Activated naive CD4-positive, alpha-beta T cell treated with anti-CD3 and anti-CD28 coated beads for 36 hours (primary cell): ENCODE data around the gene MAP3K3. TPM values are rescaled to one million over a fixed set of nuclear protein-coding genes. Genes with fewer than 3 reads are reported as not detected.

Experiments
- CTCF ChIA-PET: fragments of 350-600 bp; sonication (Branson Sonifier 250); formaldehyde crosslinking; loops from one replicate; lab custom pipeline; 2021; ENCODE audit warnings: antibody characterized with exemption; lab: Charles Lee
- DNase-seq: peaks from one replicate; pipeline ENCODE4 v3.0.0-alpha.2; 2020
- H3K27ac Mint-ChIP-seq: one replicate; pipeline ENCODE4 v1.8.0; 2021; ENCODE audit warnings: mild to moderate bottlenecking, mixed read lengths
- H3K27me3 Mint-ChIP-seq: one replicate; pipeline ENCODE4 v1.8.0; 2021; ENCODE audit warnings: low read depth, mixed read lengths
- H3K36me3 Mint-ChIP-seq: one replicate; pipeline ENCODE4 v1.8.0; 2021; ENCODE audit warnings: low read depth, mixed read lengths
- H3K4me1 Mint-ChIP-seq: one replicate; pipeline ENCODE4 v1.8.0; 2021; ENCODE audit warnings: low read depth, mixed read lengths
- H3K4me3 Mint-ChIP-seq: one replicate; pipeline ENCODE4 v1.8.0; 2021; ENCODE audit warnings: mild to moderate bottlenecking, moderate library complexity, mixed read lengths
- H3K9me3 Mint-ChIP-seq: one replicate; pipeline ENCODE4 v1.8.0; 2021; ENCODE audit warnings: mixed read lengths
- intact Hi-C: fragments of 100-400 bp; cut with micrococcal nuclease; formaldehyde crosslinking; loops from one replicate; pipeline ENCODE4 v1.15.1; 2023
- total RNA-seq, 2 experiments: library from RNA; stranded (reverse); gene quantifications; one replicate each; pipeline ENCODE4 v1.2.3, GENCODE V29; 2021

Gene MAP3K3
- total RNA-seq, 2 experiments from 2014 or later, result 28.8 to 29.6 TPM

DNA sequence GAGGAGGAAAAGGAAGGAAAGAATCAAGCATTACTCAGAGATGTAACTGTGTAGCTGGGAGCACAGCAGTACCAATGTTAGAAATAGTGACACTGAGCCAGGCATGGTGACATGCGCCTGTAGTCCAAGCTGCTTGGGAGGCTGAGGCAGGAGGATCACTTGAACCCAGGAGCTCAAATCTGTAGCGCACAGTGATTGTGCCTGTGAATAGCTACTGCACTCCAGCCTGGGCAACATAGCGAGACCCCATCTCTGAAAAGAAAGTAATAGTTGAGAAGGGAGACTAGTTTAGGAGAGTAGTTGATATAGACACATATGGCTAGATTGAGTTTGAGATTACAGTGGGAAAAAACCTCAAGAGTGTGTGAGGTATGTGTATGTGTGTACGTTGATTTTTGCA, 17.8 kb downstream of the MAP3K3 start:
- H3K9me3 Mint-ChIP-seq, result no peaks in the 10 kb centered on the region
- intact Hi-C loops, result no loop called here
- H3K4me3 Mint-ChIP-seq, result no peak overlapping the region
- H3K4me1 Mint-ChIP-seq, result peaks cover 16% of the 10 kb centered on the region
- H3K27ac Mint-ChIP-seq, result no peak overlapping the region
- H3K36me3 Mint-ChIP-seq, result peaks cover 7% of the 10 kb centered on the region
- CTCF ChIA-PET, result interaction anchor here (0.6 to 1.2 kb wide), 3 partner anchors 13 to 215 kb away, joined by 3 to 5 read pairs (median 4); no protein-coding TSS in a partner anchor
- no peak for DNase-seq
- no peaks in the 10 kb centered on the region for H3K27me3 Mint-ChIP-seq

GRCh38 chr17:63641692-63642448, 19.7 kb downstream of the MAP3K3 start:
- Mint-ChIP-seq H3K9me3 (no peaks in the 10 kb centered on the region), H3K27me3 (no peaks in the 10 kb centered on the region), H3K27ac (no peak overlapping the region), H3K36me3 (peaks cover 6% of the 10 kb centered on the region), H3K4me1 (peaks cover 22% of the 10 kb centered on the region), H3K4me3 (no peak overlapping the region)
- no peak for DNase-seq
- CTCF ChIA-PET, result interaction anchor here (0.6 to 0.9 kb wide), 2 partner anchors 9 to 1010 kb away, joined by 4 to 6 read pairs; no protein-coding TSS in a partner anchor
- intact Hi-C loops, result no loop called here

DNA sequence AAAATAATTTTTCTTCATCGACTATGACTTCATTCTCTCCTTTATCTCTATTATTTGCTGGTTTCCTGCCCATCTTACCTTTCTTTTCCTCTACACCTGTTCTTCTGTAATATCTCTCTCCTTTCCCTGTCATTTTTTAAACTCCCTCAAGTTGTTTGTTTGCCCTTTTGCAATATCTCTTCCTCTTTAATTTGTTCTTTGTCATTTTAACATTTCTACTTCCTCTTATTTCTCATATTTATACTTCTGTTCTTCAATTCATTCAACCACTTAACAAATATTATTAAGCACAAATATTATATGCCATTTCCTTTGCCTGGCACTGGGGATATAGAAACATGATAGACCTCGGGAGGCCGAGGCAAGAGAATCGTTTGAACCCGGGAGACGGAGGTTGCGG, 22.6 kb downstream of the MAP3K3 start:
- Mint-ChIP-seq H3K4me1 (peaks cover 13% of the 10 kb centered on the region), H3K4me3 (no peak overlapping the region), H3K36me3 (peaks cover 13% of the 10 kb centered on the region), H3K27ac (no peak overlapping the region), H3K9me3 (no peaks in the 10 kb centered on the region), H3K27me3 (no peaks in the 10 kb centered on the region)
- CTCF ChIA-PET, result interaction anchor here (0.6 kb wide), 1 partner anchor 17 kb away, joined by 3 read pairs; no protein-coding TSS in a partner anchor
- DNase-seq, result no peak
- intact Hi-C loops, result no loop called here

DNA sequence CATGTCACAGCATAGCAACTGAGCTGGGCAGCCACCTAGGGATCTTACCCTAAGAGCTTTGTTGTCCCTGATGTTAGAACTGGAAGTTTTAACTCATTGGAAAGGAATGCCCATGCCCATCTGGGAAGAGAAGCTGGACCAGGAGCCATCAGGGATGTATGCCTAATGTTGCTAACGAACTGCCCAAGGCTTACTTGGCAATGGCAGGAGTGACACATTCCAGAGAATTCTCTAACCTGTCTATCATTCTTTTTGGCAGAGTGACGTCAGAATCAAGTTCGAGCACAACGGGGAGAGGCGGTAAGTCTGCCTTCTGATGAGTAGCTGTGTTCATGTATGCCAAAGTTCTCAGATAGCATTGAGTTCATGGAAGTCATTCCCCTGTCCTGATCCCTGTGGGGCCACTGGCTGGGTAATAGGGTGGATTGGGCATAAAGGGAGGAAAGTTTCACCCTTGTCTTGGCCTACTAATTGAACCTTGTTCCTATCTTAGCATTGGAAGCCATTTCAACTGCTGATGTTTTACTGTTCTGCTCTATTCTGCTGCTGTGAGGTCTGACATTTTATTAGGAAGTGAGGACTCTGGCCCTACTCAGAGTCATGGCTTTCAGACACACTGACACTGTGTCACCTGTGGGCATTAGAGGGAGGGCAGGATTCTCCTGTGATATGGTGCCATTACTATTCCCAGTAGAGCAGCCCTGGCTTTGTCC, 23.7 kb downstream of the MAP3K3 start:
- Mint-ChIP-seq H3K27me3 (no peaks in the 10 kb centered on the region), H3K4me1 (peaks cover 12% of the 10 kb centered on the region), H3K4me3 (no peak overlapping the region), H3K27ac (peak overlapping the region; percentile 20), H3K9me3 (no peaks in the 10 kb centered on the region), H3K36me3 (peaks cover 14% of the 10 kb centered on the region)
- intact Hi-C loops, result no loop called here
- CTCF ChIA-PET, result interaction anchor here (0.6 to 1.0 kb wide), 2 partner anchors 51 to 221 kb away, joined by 3 read pairs; no protein-coding TSS in a partner anchor
- no peak for DNase-seq

- Mint-ChIP-seq H3K4me1 (peaks cover 12% of the 10 kb centered on the region), H3K36me3 (peaks cover 15% of the 10 kb centered on the region), H3K9me3 (no peaks in the 10 kb centered on the region), H3K27me3 (no peaks in the 10 kb centered on the region), H3K4me3 (no peak overlapping the region), H3K27ac (peak overlapping the region; percentile 20)
- CTCF ChIA-PET, result interaction anchor here (0.6 to 1.0 kb wide), 2 partner anchors 50 to 221 kb away, joined by 3 read pairs; no protein-coding TSS in a partner anchor
- DNase-seq, result no peak
- intact Hi-C loops, result no loop called here
Observed at GRCh38 chr17:63646488-63646806, 24.2 kb downstream of the MAP3K3 start.

GRCh38 chr17:63647065-63647725, 25.0 kb downstream of the MAP3K3 start:
- H3K27me3 Mint-ChIP-seq, result no peaks in the 10 kb centered on the region
- peaks cover 12% of the 10 kb centered on the region for H3K4me1 Mint-ChIP-seq

DNA sequence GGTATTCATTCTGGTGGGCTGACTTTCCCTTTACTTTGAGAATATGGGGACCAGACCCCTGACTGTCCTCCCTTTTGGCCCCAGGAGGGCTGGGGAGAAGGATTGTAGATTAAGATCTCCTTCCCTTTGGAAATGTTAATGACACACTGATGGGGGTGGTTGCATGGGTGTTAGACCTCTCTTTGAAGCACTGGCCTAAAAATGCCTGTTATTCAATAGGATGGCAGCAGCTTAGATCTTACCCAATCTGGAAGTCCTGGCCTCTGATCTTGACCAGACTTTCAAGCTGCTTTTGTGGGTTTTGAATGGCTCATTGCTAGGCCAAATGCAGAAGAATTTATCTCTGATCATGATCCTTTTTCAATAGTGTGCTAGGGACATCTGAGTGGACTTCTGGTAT, 25.7 kb downstream of the MAP3K3 start:
- H3K9me3 Mint-ChIP-seq, result no peaks in the 10 kb centered on the region
- H3K27ac Mint-ChIP-seq, result no peak overlapping the region
- intact Hi-C loops, result no loop called here
- no peak overlapping the region for H3K4me3 Mint-ChIP-seq
- no peaks in the 10 kb centered on the region for H3K27me3 Mint-ChIP-seq
- peaks cover 19% of the 10 kb centered on the region for H3K36me3 Mint-ChIP-seq
- peaks cover 12% of the 10 kb centered on the region for H3K4me1 Mint-ChIP-seq
- no peak for DNase-seq
- CTCF ChIA-PET, result interaction anchor here (0.6 kb wide), 1 partner anchor 658 kb away, joined by 3 read pairs; no protein-coding TSS in a partner anchor

More at GRCh38 chr17:63647065-63647725, 25.0 kb downstream of the MAP3K3 start:
- Mint-ChIP-seq H3K9me3 (no peaks in the 10 kb centered on the region), H3K4me3 (no peak overlapping the region), H3K27ac (no peak overlapping the region), H3K36me3 (peaks cover 16% of the 10 kb centered on the region)
- DNase-seq, result no peak
- intact Hi-C loops, result no loop called here
- CTCF ChIA-PET, result no interaction called here

GRCh38 chr17:63649813-63650212, 27.6 kb downstream of the MAP3K3 start:
- Mint-ChIP-seq H3K4me3 (no peak overlapping the region), H3K36me3 (peaks cover 22% of the 10 kb centered on the region), H3K27me3 (no peaks in the 10 kb centered on the region), H3K9me3 (no peaks in the 10 kb centered on the region), H3K27ac (no peak overlapping the region), H3K4me1 (peaks cover 12% of the 10 kb centered on the region)
- CTCF ChIA-PET, result interaction anchor here (0.7 kb wide), 1 partner anchor 212 kb away, joined by 3 read pairs; no protein-coding TSS in a partner anchor
- intact Hi-C loops, result no loop called here
- DNase-seq, result no peak

GRCh38 chr17:63652106-63652505, 29.9 kb downstream of the MAP3K3 start:
- H3K27ac Mint-ChIP-seq, result no peak overlapping the region
- H3K27me3 Mint-ChIP-seq, result no peaks in the 10 kb centered on the region
- CTCF ChIA-PET, result interaction anchor here (0.5 kb wide), 1 partner anchor 103 kb away, joined by 6 read pairs; no protein-coding TSS in a partner anchor
- peaks cover 17% of the 10 kb centered on the region for H3K36me3 Mint-ChIP-seq
- no peak overlapping the region for H3K4me3 Mint-ChIP-seq
- intact Hi-C loops, result no loop called here
- DNase-seq, result no peak
- H3K9me3 Mint-ChIP-seq, result no peaks in the 10 kb centered on the region
- H3K4me1 Mint-ChIP-seq, result peaks cover 5% of the 10 kb centered on the region

- no peaks in the 10 kb centered on the region for H3K9me3 Mint-ChIP-seq
- no peaks in the 10 kb centered on the region for H3K27me3 Mint-ChIP-seq
- H3K27ac Mint-ChIP-seq, result no peak overlapping the region
- intact Hi-C loops, result no loop called here
- no peak overlapping the region for H3K4me3 Mint-ChIP-seq
- peaks cover 13% of the 10 kb centered on the region for H3K36me3 Mint-ChIP-seq
- DNase-seq, result no peak
- CTCF ChIA-PET, result no interaction called here
- peaks cover 5% of the 10 kb centered on the region for H3K4me1 Mint-ChIP-seq
Observed at GRCh38 chr17:63653050-63653449, 30.8 kb downstream of the MAP3K3 start.

- Mint-ChIP-seq H3K9me3 (no peaks in the 10 kb centered on the region), H3K4me1 (peaks cover 2% of the 10 kb centered on the region), H3K27me3 (no peaks in the 10 kb centered on the region), H3K36me3 (peaks cover 8% of the 10 kb centered on the region), H3K4me3 (no peak overlapping the region), H3K27ac (no peak overlapping the region)
- CTCF ChIA-PET, result interaction anchor here (0.5 to 1.3 kb wide), 3 partner anchors 11 to 916 kb away, joined by 3 to 6 read pairs (median 4); no protein-coding TSS in a partner anchor
- intact Hi-C loops, result no loop called here
- DNase-seq, result no peak
Observed at GRCh38 chr17:63657786-63658185, 35.6 kb downstream of the MAP3K3 start.

- intact Hi-C loops, result no loop called here
- Mint-ChIP-seq H3K36me3 (peaks cover 8% of the 10 kb centered on the region), H3K9me3 (no peaks in the 10 kb centered on the region), H3K27ac (no peak overlapping the region), H3K4me1 (peaks cover 2% of the 10 kb centered on the region), H3K27me3 (no peaks in the 10 kb centered on the region), H3K4me3 (no peak overlapping the region)
- no peak for DNase-seq
- CTCF ChIA-PET, result interaction anchor here (1.3 kb wide), 1 partner anchor 10 kb away, joined by 6 read pairs; no protein-coding TSS in a partner anchor
Observed at GRCh38 chr17:63658366-63658765, 36.1 kb downstream of the MAP3K3 start.
